HEK293 (cell line): ENCODE results near the gene TLR5.

Experiments used
- CTCF ChIP-seq: fragments of 450-650 bp; formaldehyde crosslinking; IDR thresholded peaks from 2 replicates; pipeline ENCODE4 v1.5.1; 2016; ENCODE audit warnings: missing biosample characterization, missing genetic modification characterization
- REST ChIP-seq: fragments of 450-650 bp; formaldehyde crosslinking; IDR thresholded peaks from 2 replicates; pipeline ENCODE4 v1.5.1; 2016; ENCODE audit warnings: missing biosample characterization, missing genetic modification characterization
- TCF7L2 ChIP-seq: IDR thresholded peaks from 2 replicates; pipeline ENCODE4 v1.6.1; 2011; ENCODE audit warnings: low read depth, mild to moderate bottlenecking, inconsistent platforms, low read length, moderate library complexity, borderline replicate concordance
- ZBTB11 ChIP-seq: fragments of 450-650 bp; formaldehyde crosslinking; conservative IDR thresholded peaks from 2 replicates; pipeline ENCODE4 v1.5.1; 2016; ENCODE audit warnings: low read depth, missing biosample characterization, missing genetic modification characterization
- ZNF274 ChIP-seq, 2 experiments: fragments of 200-500 bp in 1 of 2; fragments of 450-650 bp in 1 of 2; sonication (Bioruptor generic) in 1 of 2; formaldehyde crosslinking in 1 of 2; IDR thresholded peaks; 2 replicates each; pipeline versions ENCODE4 v1.5.1 to v1.6.1; 2014 to 2016; ENCODE audit warnings: borderline replicate concordance in 1 of 2, inconsistent platforms in 1 of 2, low read length in 1 of 2, missing biosample characterization in 1 of 2, missing genetic modification characterization in 1 of 2
- ZNF571 ChIP-seq: fragments of 450-650 bp; formaldehyde crosslinking; IDR thresholded peaks from 2 replicates; pipeline ENCODE4 v1.5.0; 2017; ENCODE audit warnings: missing biosample characterization, missing genetic modification characterization
- ZNF639 ChIP-seq: fragments of 450-650 bp; formaldehyde crosslinking; IDR thresholded peaks from 2 replicates; pipeline ENCODE4 v1.5.1; 2016; ENCODE audit warnings: missing biosample characterization, missing genetic modification characterization
- ZNF707 ChIP-seq: fragments of 450-650 bp; formaldehyde crosslinking; IDR thresholded peaks from 2 replicates; pipeline ENCODE4 v1.5.1; 2016; ENCODE audit warnings: missing biosample characterization, missing genetic modification characterization

GRCh38 chr1:223088713-223089240 lies 54.3 kb downstream of the TLR5 start:
- TF ChIP-seq ZNF571 (tag by site-specific recombination), result no peak
- TF ChIP-seq ZNF639, result no peak
- no peak for TF ChIP-seq REST (tag by site-specific recombination)
- TF ChIP-seq TCF7L2, result no peak
- no peak for TF ChIP-seq ZBTB11
- no peak for TF ChIP-seq CTCF (tag by site-specific recombination)
- no peak for TF ChIP-seq ZNF274 (IDR thresholded peaks at IDR 0.05; ENCODE audit: low read length)
- no peak for TF ChIP-seq ZNF274 (tag by site-specific recombination; IDR thresholded peaks at IDR 0.05; ENCODE audit: borderline replicate concordance)
- no peak for TF ChIP-seq ZNF707
